Fibroblast of skin of scalp (primary cell): ENCODE results near the gene SLC4A7. TPM values are rescaled to one million over a fixed set of nuclear protein-coding genes. Genes with fewer than 3 reads are reported as not detected.
A peak's percentile ranks its signal among the peaks of the same experiment; 100 is the strongest.
"Not testable (repeated sequence)": the region's sequence is repeated elsewhere in the genome, so short reads cannot be mapped to it uniquely, and the experiment has no call there.

ENCODE experiments used
- DNase-seq: peaks from one replicate; pipeline ENCODE4 v3.0.0-alpha.2; 2013
- polyA plus RNA-seq, 2 experiments: library from polyadenylated mRNA; unstranded; fragments of 120-200 nt; gene quantifications; one replicate each; pipeline ENCODE4 v1.2.1, GENCODE V29; 2013; ENCODE audit not compliant: insufficient read length in 2 of 2

The SLC4A7 gene
- 29.2 TPM for polyA plus RNA-seq (2013, experiment 1 of 2; ENCODE audit: insufficient read length)
- polyA plus RNA-seq (2013, experiment 2 of 2; ENCODE audit: insufficient read length) = 35.1 TPM

GRCh38 chr3:27484015-27484844 lies at the start of gene SLC4A7:
Gene SLC4A7 (minus strand): TSS chr3:27484384. CDS start chr3:27484126, 258 bp downstream.
- peak; percentile 98 for DNase-seq

- DNase-seq = peak; percentile 44
Observed at GRCh38 chr3:27533261-27533607, 49.0 kb upstream of the SLC4A7 start.

DNA sequence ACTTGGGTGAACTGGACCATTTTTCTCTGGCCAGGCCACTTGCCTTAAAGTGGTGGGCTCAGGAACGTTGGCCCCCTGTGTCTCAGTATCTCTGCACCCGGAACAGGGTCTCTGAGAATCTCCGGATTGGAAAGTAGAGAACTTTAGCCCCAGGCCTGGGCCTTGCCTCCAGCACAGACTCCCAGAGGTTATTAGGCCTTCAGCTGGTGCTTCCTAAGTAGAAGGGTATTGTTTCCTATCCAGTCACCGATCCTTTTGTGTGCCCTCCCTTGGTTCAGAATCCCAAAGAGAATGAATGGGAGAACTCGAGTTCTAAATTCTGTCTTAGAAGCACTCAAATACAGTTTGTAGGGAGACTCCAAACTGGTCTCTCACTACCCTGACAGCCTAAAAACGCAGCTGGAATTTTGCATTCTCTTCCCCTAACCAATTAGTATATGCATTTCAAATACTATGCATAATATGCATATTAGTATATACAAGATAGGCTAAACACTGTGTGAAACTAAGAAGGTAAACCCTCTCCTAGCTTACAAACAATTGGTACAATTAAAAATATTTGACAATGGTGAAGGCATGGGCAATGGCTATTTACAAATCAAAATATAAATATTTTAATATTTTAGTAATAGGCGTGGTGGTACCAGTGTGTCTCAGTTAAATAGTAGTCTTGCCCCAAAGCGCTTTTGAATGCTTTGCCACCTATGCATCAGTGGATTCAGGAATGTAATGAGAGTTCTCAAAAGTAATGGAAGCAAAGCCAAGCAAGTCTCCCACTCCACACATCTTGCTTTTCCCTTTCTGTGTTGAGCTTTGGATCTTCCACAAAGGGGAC lies 48.5 kb upstream of the SLC4A7 start:
- DNase-seq = no peak

GRCh38 chr3:27531193-27531751 lies 47.1 kb upstream of the SLC4A7 start:
- DNase-seq = not testable (repeated sequence)

DNA sequence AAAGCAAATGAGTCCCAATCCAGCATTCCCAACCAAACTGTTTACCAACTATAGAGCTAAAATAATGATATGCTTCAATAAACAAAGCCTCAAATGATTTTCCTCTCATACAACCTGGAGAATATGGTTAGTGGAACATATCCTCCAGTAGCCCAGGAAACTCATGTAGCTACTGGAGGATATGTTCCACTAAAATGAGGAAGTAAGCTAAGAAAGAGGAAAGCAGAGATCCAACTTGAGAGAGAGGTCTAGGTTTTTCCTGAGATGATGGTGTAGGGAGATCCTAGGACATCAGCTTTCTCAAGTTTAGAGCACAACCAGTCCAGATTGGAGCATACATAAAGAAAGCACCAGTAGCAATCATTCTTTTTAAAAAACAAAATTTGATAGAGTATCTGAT lies 44.6 kb upstream of the SLC4A7 start:
- DNase-seq = no peak

DNA sequence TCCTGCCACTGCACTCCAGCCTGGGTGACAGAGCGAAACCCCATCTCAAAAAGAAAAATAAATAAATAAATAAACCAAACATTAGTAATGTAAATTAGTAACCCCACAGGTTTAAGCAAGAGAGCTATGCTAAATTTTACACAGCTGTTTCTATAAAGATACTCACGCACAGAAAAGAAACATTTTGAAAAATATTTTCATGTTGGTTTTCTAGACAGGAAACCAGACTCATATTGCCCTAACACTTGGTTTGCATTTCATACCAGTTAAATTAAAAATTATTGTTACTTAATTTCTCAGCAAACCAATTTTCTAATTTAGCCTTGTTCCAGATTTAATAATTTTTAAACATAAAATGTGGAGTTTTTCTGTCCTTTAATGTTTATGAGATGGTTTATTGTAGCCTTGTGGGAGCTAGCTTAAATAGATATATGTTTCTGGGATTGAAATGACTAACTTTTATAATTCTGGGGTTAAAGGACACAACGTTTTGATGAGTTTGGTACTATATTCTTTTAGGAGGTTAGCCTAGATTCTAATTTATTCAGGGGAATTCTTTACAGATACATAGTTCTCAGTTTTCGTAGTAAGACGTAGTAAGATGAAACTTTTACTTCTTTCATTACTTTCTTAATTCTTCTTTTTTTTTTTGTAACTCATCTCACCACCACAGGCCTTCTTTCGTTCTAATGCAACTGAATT lies 42.6 kb upstream of the SLC4A7 start:
- DNase-seq = no peak

GRCh38 chr3:27521872-27522265 lies 37.7 kb upstream of the SLC4A7 start:
- no peak for DNase-seq

- peak; percentile 95 for DNase-seq
Observed at GRCh38 chr3:27521179-27521871, 37.1 kb upstream of the SLC4A7 start.

GRCh38 chr3:27511724-27512422 lies 27.7 kb upstream of the SLC4A7 start:
- no peak for DNase-seq

DNA sequence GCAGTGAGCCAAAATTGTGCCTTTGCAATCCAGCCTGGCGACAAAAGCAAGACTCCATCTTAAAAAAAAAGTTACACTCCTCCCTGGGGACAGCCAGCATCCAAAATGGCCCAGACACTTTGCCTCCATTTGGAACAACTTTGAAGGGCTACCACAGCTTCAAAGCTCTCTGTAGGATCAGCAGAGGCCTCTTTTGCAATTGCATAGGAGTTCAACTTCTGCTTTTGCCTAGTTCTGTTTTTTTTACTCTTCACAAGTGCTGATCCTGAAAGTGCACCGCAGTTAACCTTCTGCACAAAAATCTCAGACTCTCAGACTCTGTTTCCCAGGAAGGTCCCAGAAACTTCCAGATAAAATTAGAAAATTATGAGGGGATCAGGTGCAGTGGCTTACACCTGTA lies 25.2 kb upstream of the SLC4A7 start:
- DNase-seq = no peak

- no peak for DNase-seq
Observed at GRCh38 chr3:27508424-27508823, 24.2 kb upstream of the SLC4A7 start.

DNA sequence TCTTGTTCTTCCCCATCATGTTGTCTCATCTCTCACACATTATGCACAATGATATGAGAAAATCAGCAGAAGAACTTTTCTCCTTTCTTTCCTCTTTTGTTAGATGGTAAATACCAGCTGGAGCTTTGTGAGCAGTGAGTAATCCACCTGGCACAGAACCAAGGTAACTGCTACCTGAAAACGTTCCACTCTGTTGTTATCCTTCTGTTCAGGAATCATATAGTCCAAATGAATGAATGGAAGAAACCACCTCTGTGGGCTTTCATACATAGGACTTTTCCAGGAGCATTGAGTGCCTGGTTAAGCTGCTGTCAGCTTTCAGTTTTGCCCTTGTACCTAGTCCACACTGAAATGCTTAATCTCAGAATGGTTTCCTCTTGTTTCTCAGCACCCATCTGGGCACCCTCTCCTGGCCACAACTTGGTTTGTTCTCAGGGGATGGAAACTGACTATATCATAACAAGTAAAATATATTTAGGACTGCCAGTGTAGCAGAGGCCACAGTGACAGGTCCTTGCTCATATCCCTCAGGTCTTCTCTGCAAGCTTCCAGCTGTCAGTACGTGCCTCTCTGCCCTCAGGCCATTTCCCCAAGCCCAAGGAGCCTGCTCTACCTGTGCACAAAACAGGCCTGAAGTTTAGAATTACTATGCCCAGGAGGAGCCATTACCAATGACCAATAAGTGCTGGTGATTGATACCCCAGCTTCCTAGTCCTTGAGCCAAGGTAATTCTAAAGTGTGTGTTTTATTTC lies 23.5 kb upstream of the SLC4A7 start:
- DNase-seq = no peak

- DNase-seq = no peak
Observed at GRCh38 chr3:27507111-27507510, 22.9 kb upstream of the SLC4A7 start.

- peak; percentile 63 for DNase-seq
Observed at GRCh38 chr3:27504749-27505148, 20.6 kb upstream of the SLC4A7 start.

GRCh38 chr3:27503526-27503925 lies 19.3 kb upstream of the SLC4A7 start:
- peak; percentile 93 for DNase-seq

- DNase-seq = no peak
Observed at GRCh38 chr3:27501759-27502158, 17.6 kb upstream of the SLC4A7 start.

GRCh38 chr3:27500986-27501385 lies 16.8 kb upstream of the SLC4A7 start:
- DNase-seq = no peak

GRCh38 chr3:27500035-27500434 lies 15.9 kb upstream of the SLC4A7 start:
- no peak for DNase-seq

DNA sequence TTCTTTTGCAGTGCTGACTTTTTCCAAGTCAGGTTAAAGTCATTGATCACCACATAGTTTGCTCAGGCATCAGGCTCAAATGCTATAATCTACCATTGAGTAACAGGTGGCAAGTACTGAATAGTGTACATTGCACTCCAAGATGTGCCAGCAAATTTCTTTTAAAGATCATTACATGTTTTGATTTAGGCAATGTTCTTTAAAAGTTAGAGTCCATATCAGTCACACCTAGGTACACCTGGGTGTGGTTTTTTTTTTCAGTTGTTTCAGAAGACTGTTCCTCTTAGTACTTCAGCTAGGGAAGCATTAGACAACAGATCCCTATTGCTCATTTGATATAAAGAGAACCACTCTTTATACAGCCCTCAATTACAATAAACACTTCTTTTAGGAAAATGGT lies 10.6 kb upstream of the SLC4A7 start:
- no peak for DNase-seq

- DNase-seq = no peak
Observed at GRCh38 chr3:27488821-27489220, 4.6 kb upstream of the SLC4A7 start.

- DNase-seq = no peak
Observed at GRCh38 chr3:27487383-27487782, 3.2 kb upstream of the SLC4A7 start.
